Measurements from ENCODE around the gene UBE2G2. TPM values are rescaled to one million over a fixed set of nuclear protein-coding genes. Genes with fewer than 3 reads are reported as not detected.

UBE2G2 gene, protein sequence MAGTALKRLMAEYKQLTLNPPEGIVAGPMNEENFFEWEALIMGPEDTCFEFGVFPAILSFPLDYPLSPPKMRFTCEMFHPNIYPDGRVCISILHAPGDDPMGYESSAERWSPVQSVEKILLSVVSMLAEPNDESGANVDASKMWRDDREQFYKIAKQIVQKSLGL
- 10 to 100 TPM; 64.9 to 93.8 (median 81.7) TPM for total RNA-seq
- polyA plus RNA-seq = 10 to 100 TPM; 39.0 to 72.8 (median 55.3) TPM
- long read RNA-seq, donor 1, full-length matches to known transcripts = 28 of 51 reads
- long read RNA-seq, donor 1, partial matches to known transcripts = 4 of 51 reads
- long read RNA-seq, donor 1, other reads (novel, unspliced or antisense) = 19 of 51 reads
- long read RNA-seq, donor 2, full-length matches to known transcripts = 70 of 94 reads
- long read RNA-seq, donor 2, partial matches to known transcripts = 3 of 94 reads
- long read RNA-seq, donor 2, other reads (novel, unspliced or antisense) = 21 of 94 reads

DNA sequence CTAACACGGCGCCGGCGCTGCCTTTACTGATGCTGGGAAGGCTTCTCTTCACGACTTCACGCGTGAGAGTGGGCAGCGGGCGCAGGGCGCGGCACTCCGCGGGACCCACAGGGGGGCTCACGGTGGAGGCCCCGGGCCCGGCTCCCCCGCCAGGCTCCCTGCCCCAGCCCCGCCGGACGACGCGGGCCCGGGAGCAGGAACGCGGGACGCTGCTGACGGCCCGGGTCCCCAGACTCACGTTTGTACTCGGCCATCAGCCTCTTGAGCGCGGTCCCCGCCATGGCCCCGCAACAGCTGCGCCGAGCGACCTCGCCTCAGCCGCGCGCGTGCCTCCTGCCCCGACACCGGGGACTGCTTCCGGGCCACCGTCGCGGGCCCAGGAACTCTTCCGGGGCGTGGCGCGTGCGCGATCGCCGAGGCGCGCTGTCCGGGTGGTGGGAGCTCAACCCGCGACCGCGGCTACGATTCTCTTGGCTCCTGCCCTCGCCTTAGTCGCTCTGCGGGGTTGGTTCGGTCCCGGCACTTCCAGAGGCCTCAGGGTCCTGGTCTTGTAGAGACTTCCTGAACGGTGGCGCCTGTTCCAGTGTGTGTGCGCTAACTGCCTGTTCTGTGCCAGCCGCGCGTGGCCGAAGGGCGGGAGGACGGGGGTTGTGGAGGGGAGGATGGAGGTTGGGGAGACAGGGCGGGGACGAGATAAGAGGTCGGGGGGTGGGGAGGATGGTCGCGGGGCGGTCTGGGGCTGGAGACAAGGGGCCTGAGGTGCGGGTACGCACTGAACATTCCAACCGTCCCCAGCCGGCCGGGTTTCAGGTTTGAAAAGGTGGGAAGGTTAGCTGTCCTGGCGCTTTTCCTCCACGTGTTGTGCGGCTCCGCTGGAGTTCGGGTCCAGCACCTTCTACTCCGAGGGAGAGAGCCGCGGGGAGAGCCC, at the start of gene UBE2G2:
Gene UBE2G2 (minus strand): TSS at position 353 of the 928 bp plus-strand sequence. CDS start 72 bp downstream, at position 281.
- TF ChIP-seq, protein P1, sequence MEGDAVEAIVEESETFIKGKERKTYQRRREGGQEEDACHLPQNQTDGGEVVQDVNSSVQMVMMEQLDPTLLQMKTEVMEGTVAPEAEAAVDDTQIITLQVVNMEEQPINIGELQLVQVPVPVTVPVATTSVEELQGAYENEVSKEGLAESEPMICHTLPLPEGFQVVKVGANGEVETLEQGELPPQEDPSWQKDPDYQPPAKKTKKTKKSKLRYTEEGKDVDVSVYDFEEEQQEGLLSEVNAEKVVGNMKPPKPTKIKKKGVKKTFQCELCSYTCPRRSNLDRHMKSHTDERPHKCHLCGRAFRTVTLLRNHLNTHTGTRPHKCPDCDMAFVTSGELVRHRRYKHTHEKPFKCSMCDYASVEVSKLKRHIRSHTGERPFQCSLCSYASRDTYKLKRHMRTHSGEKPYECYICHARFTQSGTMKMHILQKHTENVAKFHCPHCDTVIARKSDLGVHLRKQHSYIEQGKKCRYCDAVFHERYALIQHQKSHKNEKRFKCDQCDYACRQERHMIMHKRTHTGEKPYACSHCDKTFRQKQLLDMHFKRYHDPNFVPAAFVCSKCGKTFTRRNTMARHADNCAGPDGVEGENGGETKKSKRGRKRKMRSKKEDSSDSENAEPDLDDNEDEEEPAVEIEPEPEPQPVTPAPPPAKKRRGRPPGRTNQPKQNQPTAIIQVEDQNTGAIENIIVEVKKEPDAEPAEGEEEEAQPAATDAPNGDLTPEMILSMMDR (IDR thresholded peaks at IDR 0.05) = no peak
- Histone ChIP-seq H3K27me3 (ENCODE audit: insufficient read depth in 3 of 3, low read length in 2 of 3) (no peaks in the 10 kb centered on the region), H3K9me3 (no peaks in the 10 kb centered on the region), H3K36me3 (ENCODE audit: insufficient read depth in 1 of 2, low read depth in 1 of 2) (peaks cover 3 to 51% of the 10 kb centered on the region in 2 donors), H3K4me3 (peak within 1 kb of the TSS; percentile 86), H3K4me1 (peaks cover 18% of the 10 kb centered on the region), H3K27ac (peak within 1 kb of the TSS; percentile 91)
- DNase-seq (peak; percentile 86 to 92), ATAC-seq (peak; percentile 96 to 99 (median 97))
- intact Hi-C loops (cut with DNase I) = loop anchor here (1.0 to 5.0 kb wide), 4 partner anchors 15 to 131 kb away; partner anchors contain the start of gene PTTG1IP (in 1 of the 2)
- 0% methylated on average over 67 to 97 of the region's 97 CpGs for WGBS, 3 donors

DNA sequence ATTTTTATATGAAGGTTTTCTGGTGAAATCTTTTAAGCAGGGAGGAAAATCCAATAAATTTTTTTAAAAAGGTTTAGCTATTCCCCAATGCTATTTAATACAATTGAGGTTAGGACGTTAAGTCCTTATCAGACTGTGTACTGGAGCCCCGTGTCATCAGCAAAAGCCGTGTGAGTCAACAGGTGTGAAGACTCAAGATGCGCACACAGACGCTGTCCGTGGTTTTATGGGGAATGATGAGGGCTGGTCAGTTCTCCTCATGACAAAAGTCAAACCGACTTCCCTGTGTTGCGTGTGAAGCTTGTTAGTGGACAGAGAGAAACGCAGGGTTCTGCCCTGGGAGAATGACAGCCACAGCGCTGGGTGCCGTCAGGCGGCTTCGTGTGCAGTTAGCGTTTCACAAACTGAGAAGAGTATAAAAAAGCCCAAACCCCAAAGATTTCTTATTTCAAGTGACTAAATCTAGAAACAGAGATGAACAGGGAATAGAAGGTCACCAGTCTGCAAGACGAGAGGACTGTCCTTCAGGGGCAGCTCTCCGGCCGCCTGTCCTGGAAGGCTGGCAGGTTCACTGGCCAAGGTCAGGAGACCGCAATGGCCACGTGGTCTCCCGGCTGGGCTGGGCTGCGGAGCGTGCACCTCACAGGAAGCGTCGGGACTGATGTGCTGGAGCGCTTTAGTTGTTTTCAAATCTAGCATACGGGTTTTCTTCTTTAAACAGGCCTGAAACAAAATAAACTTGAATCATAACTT, 49.5 kb upstream of the UBE2G2 start:
- Histone ChIP-seq H3K4me3 (no peak overlapping the region), H3K36me3 (ENCODE audit: insufficient read depth in 1 of 2, low read depth in 1 of 2) (peaks cover 9 to 65% of the 10 kb centered on the region in 2 donors), H3K4me1 (peaks cover 20% of the 10 kb centered on the region), H3K27me3 (ENCODE audit: insufficient read depth in 3 of 3, low read length in 2 of 3) (no peaks in the 10 kb centered on the region), H3K27ac (peak overlapping the region; percentile 19), H3K9me3 (no peaks in the 10 kb centered on the region)
- intact Hi-C loops (cut with DNase I) = no loop called here
- DNase-seq (peak; percentile 42 to 48), ATAC-seq (peak; percentile 39 to 64 (median 42))
- TF ChIP-seq, protein P1 (IDR thresholded peaks at IDR 0.05) = no peak
- 67 to 73% (median 70%) methylated on average over 26 of the region's 26 CpGs for WGBS, 3 donors

DNA sequence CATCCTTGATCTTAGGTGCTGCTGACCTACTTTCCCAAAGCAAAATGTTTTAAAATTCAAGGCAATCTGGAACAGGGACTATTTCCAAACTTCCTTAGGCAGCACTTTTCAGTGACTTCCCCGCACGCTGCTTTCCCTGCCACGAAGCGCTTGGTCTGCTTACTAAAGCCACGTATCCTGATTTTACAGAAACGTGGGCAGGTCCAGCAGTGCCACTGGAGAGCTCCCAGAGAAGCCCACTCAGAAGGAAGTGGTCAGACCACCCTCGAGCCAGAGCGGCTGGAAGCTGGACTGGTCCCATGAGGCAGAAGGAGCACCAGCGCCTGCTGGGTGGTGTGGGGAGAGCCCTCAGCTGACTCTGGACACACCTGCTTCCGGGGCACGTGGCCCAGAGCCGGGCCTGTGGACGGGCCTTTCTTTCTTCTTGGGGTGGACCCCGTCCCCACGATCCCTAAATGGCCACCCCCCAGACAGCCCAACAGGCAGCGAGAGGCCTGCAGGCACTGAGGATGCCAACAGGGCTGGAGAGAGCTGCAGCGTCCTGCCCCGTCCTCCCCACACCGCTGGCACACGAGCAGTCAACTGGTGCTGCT, 48.7 kb upstream of the UBE2G2 start:
- H3K27ac ChIP-seq = no peak overlapping the region
- no peaks in the 10 kb centered on the region for H3K27me3 ChIP-seq (ENCODE audit: insufficient read depth in 3 of 3, low read length in 2 of 3)
- H3K36me3 ChIP-seq (ENCODE audit: insufficient read depth in 1 of 2, low read depth in 1 of 2) = peaks cover 9 to 58% of the 10 kb centered on the region in 2 donors
- intact Hi-C loops (cut with DNase I) = no loop called here
- WGBS, 3 donors = 77 to 91% (median 77%) methylated on average over 20 of the region's 20 CpGs
- no peaks in the 10 kb centered on the region for H3K9me3 ChIP-seq
- TF ChIP-seq, protein P1 (IDR thresholded peaks at IDR 0.05) = no peak
- no peak for ATAC-seq
- H3K4me3 ChIP-seq = no peak overlapping the region
- DNase-seq = peak in 1 of 2 donors; percentile 40
- peaks cover 18% of the 10 kb centered on the region for H3K4me1 ChIP-seq

DNA sequence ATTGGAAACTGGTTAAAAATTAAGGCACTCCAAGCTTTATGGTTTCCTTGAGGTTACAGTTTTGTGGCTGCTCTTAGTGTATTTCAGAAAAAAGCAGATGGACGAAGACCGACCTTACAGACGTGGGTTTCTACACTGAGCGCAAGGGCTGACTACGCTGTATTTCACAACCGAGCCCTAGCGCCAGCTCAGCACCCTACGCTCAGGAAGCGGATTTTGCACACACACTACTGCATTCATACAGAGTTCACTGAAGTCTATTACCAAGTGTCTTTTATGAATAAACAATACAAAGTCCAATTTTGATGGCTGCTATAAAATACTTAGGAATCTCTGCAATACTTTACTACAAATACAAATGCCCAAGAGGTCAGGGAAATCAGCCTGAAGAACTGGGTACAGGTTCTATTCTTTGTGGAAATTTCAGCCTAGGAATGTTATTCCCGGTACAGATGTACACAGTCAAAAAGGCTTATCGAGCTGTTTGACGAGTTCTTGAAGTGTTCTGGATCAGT, 48.1 kb upstream of the UBE2G2 start:
- Histone ChIP-seq H3K36me3 (ENCODE audit: insufficient read depth in 1 of 2, low read depth in 1 of 2) (peaks cover 9 to 51% of the 10 kb centered on the region in 2 donors), H3K4me3 (no peak overlapping the region), H3K27me3 (ENCODE audit: insufficient read depth in 3 of 3, low read length in 2 of 3) (peaks cover 0 to under 1% (median 0%) of the 10 kb centered on the region in 3 donors), H3K27ac (no peak overlapping the region), H3K9me3 (no peaks in the 10 kb centered on the region), H3K4me1 (peaks cover 18% of the 10 kb centered on the region)
- DNase-seq = peak in 1 of 2 donors; percentile 46
- TF ChIP-seq, protein P1 (IDR thresholded peaks at IDR 0.05) = no peak
- no peak for ATAC-seq
- 89 to 96% (median 91%) methylated on average over 12 of the region's 12 CpGs for WGBS, 3 donors
- intact Hi-C loops (cut with DNase I) = no loop called here
